B cell (primary cell): ENCODE results near the gene ACBD3. TPM values are rescaled to one million over a fixed set of nuclear protein-coding genes. Genes with fewer than 3 reads are reported as not detected.
A peak's percentile ranks its signal among the peaks of the same experiment; 100 is the strongest.

ENCODE experiments used
- ATAC-seq: fragments of 200-7000 bp; cut with Tn5 transposase; one replicate; pipeline ENCODE4 v1.10.0; 2021; ENCODE audit warnings: low read depth, mild to moderate bottlenecking, moderate number of reproducible peaks, moderate library complexity
- CTCF ChIA-PET: fragments of 350-600 bp; sonication (Branson Sonifier 250); formaldehyde crosslinking; loops from one replicate; lab custom pipeline; 2021; ENCODE audit warnings: antibody characterized with exemption, inconsistent platforms; lab: Charles Lee
- POLR2A ChIA-PET: fragments of 350-600 bp; sonication (Branson Sonifier 250); formaldehyde crosslinking; loops from one replicate; lab custom pipeline; 2021; ENCODE audit warnings: antibody characterized with exemption; lab: Charles Lee
- DNase-seq: peaks from one replicate; pipeline ENCODE4 v3.0.0; 2013
- H2AFZ ChIP-seq: 2 replicates; pipeline ENCODE4 v1.6.1; 2012; ENCODE audit warnings: mild to moderate bottlenecking, low read depth, low read length; ENCODE audit not compliant: insufficient read depth, poor library complexity, severe bottlenecking
- H3K27ac ChIP-seq, 2 donors: 1 replicate in 1 of 2; 2 replicates in 1 of 2; pipeline ENCODE4 v1.5.1; 2012 to 2013; ENCODE audit warnings: low read length in 2 of 2, mild to moderate bottlenecking in 2 of 2, moderate library complexity in 1 of 2
- H3K27me3 ChIP-seq, 4 experiments: fragments of 200-600 bp in 1 of 4; sonication (generic) in 1 of 4; replicated peaks in 1 of 4; 1 replicate in 2 of 4; 2 replicates in 2 of 4; pipeline versions ENCODE4 v1.6.1 to v1.7.0; 2013 to 2016; ENCODE audit warnings: low read length in 3 of 4, mild to moderate bottlenecking in 2 of 4, mixed read lengths in 1 of 4, moderate library complexity in 1 of 4; ENCODE audit not compliant: insufficient read depth in 4 of 4, control insufficient read depth in 3 of 4; ENCODE audit errors: control extremely low read depth in 1 of 4
- H3K36me3 ChIP-seq, 2 experiments: replicated peaks in 1 of 2; 1 replicate in 1 of 2; 2 replicates in 1 of 2; pipeline versions ENCODE4 v1.6.1 to v1.7.1; 2013; ENCODE audit warnings: low read length in 1 of 2; ENCODE audit not compliant: insufficient read depth in 2 of 2, control insufficient read depth in 1 of 2; ENCODE audit errors: control extremely low read depth in 1 of 2, extremely low read depth in 1 of 2
- H3K4me1 ChIP-seq, 2 donors: fragments of 200-600 bp in 1 of 2; sonication (generic) in 1 of 2; 1 replicate in 1 of 2; 2 replicates in 1 of 2; pipeline versions ENCODE4 v1.5.1 to v1.6.1; 2013 to 2017; ENCODE audit warnings: low read length in 2 of 2; ENCODE audit not compliant: control insufficient read depth in 2 of 2, insufficient read depth in 2 of 2
- H3K4me2 ChIP-seq: replicated peaks from 2 replicates; pipeline ENCODE3; 2012; ENCODE audit warnings: mild to moderate bottlenecking, low read depth, low read length; ENCODE audit not compliant: poor library complexity, severe bottlenecking
- H3K4me3 ChIP-seq, 5 experiments: fragments of 200-600 bp in 1 of 5; sonication (generic) in 1 of 5; 1 replicate in 3 of 5; 2 replicates in 2 of 5; pipeline versions ENCODE4 v1.5.1 to v1.7.0; 2011 to 2016; ENCODE audit warnings: low read length in 4 of 5, mild to moderate bottlenecking in 4 of 5, low read depth in 2 of 5, control low read depth in 1 of 5, moderate library complexity in 1 of 5; ENCODE audit not compliant: insufficient read depth in 1 of 5; ENCODE audit errors: control extremely low read depth in 1 of 5, extremely low read depth in 1 of 5
- H3K79me2 ChIP-seq: fragments of 200-600 bp; sonication (generic); one replicate; pipeline ENCODE4 v1.6.0; 2016; ENCODE audit warnings: low read length; ENCODE audit not compliant: control insufficient read depth, insufficient read depth
- H3K9ac ChIP-seq: fragments of 200-600 bp; sonication (generic); 2 replicates; pipeline ENCODE4 v1.6.1; 2017; ENCODE audit warnings: mild to moderate bottlenecking, low read length, moderate library complexity
- H3K9me3 ChIP-seq, 3 donors: one replicate each; pipeline versions ENCODE4 v1.6.1 to v1.7.1; 2013; ENCODE audit warnings: low read length in 2 of 3; ENCODE audit not compliant: control insufficient read depth in 2 of 3, insufficient read depth in 1 of 3; ENCODE audit errors: control extremely low read depth in 1 of 3
- H4K20me1 ChIP-seq: 2 replicates; pipeline ENCODE4 v1.6.0; 2012; ENCODE audit warnings: mild to moderate bottlenecking, low read length; ENCODE audit not compliant: insufficient read depth, control insufficient read depth, poor library complexity, severe bottlenecking
- H3K27ac Mint-ChIP-seq: one replicate; pipeline ENCODE4 v1.8.0; 2021; ENCODE audit warnings: mixed read lengths
- H3K27me3 Mint-ChIP-seq: one replicate; pipeline ENCODE4 v1.8.0; 2021; ENCODE audit warnings: mixed read lengths
- H3K4me1 Mint-ChIP-seq: one replicate; pipeline ENCODE4 v1.8.0; 2021; ENCODE audit warnings: mixed read lengths
- H3K4me3 Mint-ChIP-seq: one replicate; pipeline ENCODE4 v1.8.0; 2021; ENCODE audit warnings: mixed read lengths
- H3K9me3 Mint-ChIP-seq: one replicate; pipeline ENCODE4 v1.8.0; 2022; ENCODE audit warnings: mixed read lengths; ENCODE audit not compliant: insufficient read depth
- EZH2 ChIP-seq: IDR thresholded peaks from 2 replicates; pipeline ENCODE4 v1.6.1; 2012; ENCODE audit warnings: borderline replicate concordance, low read depth, mild to moderate bottlenecking, moderate library complexity, low read length; ENCODE audit not compliant: insufficient read depth, poor library complexity, severe bottlenecking
- WGBS: methylation state at CpG from one replicate; pipeline ENCODE4 v1.1.5; 2013; ENCODE audit warnings: missing lambda C conversion rate; ENCODE audit not compliant: insufficient coverage; 5-methylcytosine and 5-hydroxymethylcytosine counted together
- intact Hi-C: fragments of 100-400 bp; cut with micrococcal nuclease; formaldehyde crosslinking; loops from one replicate; pipeline ENCODE4 v1.10.0; 2022
- polyA plus RNA-seq: library from polyadenylated mRNA; depleted of rRNA; stranded (reverse); fragments of >200 nt; gene quantifications from 2 replicates; pipeline ENCODE4 v1.2.3, GENCODE V29; 2012
- total RNA-seq, 2 donors: library from RNA; stranded (reverse); fragments of 120-200 nt in 1 of 2; gene quantifications; 1 replicate in 1 of 2; 2 replicates in 1 of 2; pipeline versions ENCODE4 v1.2.3 to v1.2.4, GENCODE V29; 2013 to 2022
- TF ChIP-seq, protein P1 (sequence below): fragments of 200-600 bp; IDR thresholded peaks from one replicate; pipeline ENCODE4 v1.8.0; 2022; ENCODE audit warnings: antibody characterized with exemption, mild to moderate bottlenecking

Gene ACBD3
- total and polyA plus RNA-seq, 2 donors (not counting 1 experiment from before 2014, with no cell fraction given) = 16.2 to 60.6 TPM

GRCh38 chr1:226149806-226150205 lies 36.7 kb downstream of the ACBD3 start:
- ChIA-PET CTCF (interaction anchor here (0.6 to 3.9 kb wide), 12 partner anchors 10 to 217 kb away, joined by 3 to 55 read pairs (median 3); no protein-coding TSS in a partner anchor), POLR2A (interaction anchor here (0.6 to 2.9 kb wide), 4 partner anchors 17 to 52 kb away, joined by 3 to 13 read pairs (median 8); no protein-coding TSS in a partner anchor)
- Histone ChIP-seq H4K20me1 (no peaks in the 10 kb centered on the region), H3K36me3 (peaks cover 4 to 86% of the 10 kb centered on the region in 2 experiments), H3K4me3 (no peak overlapping the region), H3K27ac (no peak overlapping the region), H2AFZ (no peak overlapping the region), H3K27me3 (no peaks in the 10 kb centered on the region), H3K9me3 (no peaks in the 10 kb centered on the region), H3K4me2 (no peak overlapping the region), H3K9ac (no peak overlapping the region), H3K4me1 (peaks cover 18 to 26% of the 10 kb centered on the region in 2 donors), H3K79me2 (peaks cover 28% of the 10 kb centered on the region)
- Mint-ChIP-seq H3K27me3 (no peaks in the 10 kb centered on the region), H3K27ac (peak overlapping the region; percentile 85), H3K4me1 (peaks cover 44% of the 10 kb centered on the region), H3K9me3 (no peaks in the 10 kb centered on the region), H3K4me3 (no peak overlapping the region)
- DNase-seq (peak; percentile 30), ATAC-seq (peak; percentile 56)
- 100% methylated on average over 1 of the region's 4 CpGs for WGBS
- no peak for TF ChIP-seq EZH2
- TF ChIP-seq, protein P1, sequence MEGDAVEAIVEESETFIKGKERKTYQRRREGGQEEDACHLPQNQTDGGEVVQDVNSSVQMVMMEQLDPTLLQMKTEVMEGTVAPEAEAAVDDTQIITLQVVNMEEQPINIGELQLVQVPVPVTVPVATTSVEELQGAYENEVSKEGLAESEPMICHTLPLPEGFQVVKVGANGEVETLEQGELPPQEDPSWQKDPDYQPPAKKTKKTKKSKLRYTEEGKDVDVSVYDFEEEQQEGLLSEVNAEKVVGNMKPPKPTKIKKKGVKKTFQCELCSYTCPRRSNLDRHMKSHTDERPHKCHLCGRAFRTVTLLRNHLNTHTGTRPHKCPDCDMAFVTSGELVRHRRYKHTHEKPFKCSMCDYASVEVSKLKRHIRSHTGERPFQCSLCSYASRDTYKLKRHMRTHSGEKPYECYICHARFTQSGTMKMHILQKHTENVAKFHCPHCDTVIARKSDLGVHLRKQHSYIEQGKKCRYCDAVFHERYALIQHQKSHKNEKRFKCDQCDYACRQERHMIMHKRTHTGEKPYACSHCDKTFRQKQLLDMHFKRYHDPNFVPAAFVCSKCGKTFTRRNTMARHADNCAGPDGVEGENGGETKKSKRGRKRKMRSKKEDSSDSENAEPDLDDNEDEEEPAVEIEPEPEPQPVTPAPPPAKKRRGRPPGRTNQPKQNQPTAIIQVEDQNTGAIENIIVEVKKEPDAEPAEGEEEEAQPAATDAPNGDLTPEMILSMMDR = no peak
- intact Hi-C loops = loop anchor here (5.0 kb wide), 1 partner anchor 32 kb away; no protein-coding TSS in a partner anchor

- intact Hi-C loops = loop anchor here (5.0 kb wide), 1 partner anchor 34 kb away; no protein-coding TSS in a partner anchor
- Histone ChIP-seq H3K4me3 (no peak overlapping the region), H3K79me2 (peaks cover 12% of the 10 kb centered on the region), H3K36me3 (peaks cover 0 to 79% of the 10 kb centered on the region in 2 experiments), H3K27me3 (no peaks in the 10 kb centered on the region), H3K4me2 (peak overlapping the region; percentile 9), H4K20me1 (no peaks in the 10 kb centered on the region), H3K27ac (peak overlapping the region in 1 of 2 donors; percentile 52), H3K4me1 (peaks cover 6 to 15% of the 10 kb centered on the region in 2 donors), H2AFZ (no peak overlapping the region), H3K9ac (no peak overlapping the region), H3K9me3 (no peaks in the 10 kb centered on the region)
- ChIA-PET CTCF (interaction anchor here (1.3 to 3.9 kb wide), 3 partner anchors 15 to 46 kb away, joined by 4 to 55 read pairs (median 6); no protein-coding TSS in a partner anchor), POLR2A (interaction anchor here (0.6 to 2.9 kb wide), 3 partner anchors 16 to 460 kb away, joined by 5 to 13 read pairs (median 8); no protein-coding TSS in a partner anchor)
- DNase-seq (no peak), ATAC-seq (no peak)
- H3K4me3 Mint-ChIP-seq = no peak overlapping the region
- TF ChIP-seq, protein P1 = no peak
- TF ChIP-seq EZH2 = no peak
- peaks cover 4% of the 10 kb centered on the region for H3K9me3 Mint-ChIP-seq
- peak overlapping the region; percentile 79 for H3K27ac Mint-ChIP-seq
- H3K27me3 Mint-ChIP-seq = no peaks in the 10 kb centered on the region
- H3K4me1 Mint-ChIP-seq = peaks cover 35% of the 10 kb centered on the region
Measured at GRCh38 chr1:226148121-226148648, 38.4 kb downstream of the ACBD3 start.
